ENCODE data around the gene SPEG.
A peak's percentile ranks its signal among the peaks of the same experiment; 100 is the strongest.

The SPEG gene

DNA sequence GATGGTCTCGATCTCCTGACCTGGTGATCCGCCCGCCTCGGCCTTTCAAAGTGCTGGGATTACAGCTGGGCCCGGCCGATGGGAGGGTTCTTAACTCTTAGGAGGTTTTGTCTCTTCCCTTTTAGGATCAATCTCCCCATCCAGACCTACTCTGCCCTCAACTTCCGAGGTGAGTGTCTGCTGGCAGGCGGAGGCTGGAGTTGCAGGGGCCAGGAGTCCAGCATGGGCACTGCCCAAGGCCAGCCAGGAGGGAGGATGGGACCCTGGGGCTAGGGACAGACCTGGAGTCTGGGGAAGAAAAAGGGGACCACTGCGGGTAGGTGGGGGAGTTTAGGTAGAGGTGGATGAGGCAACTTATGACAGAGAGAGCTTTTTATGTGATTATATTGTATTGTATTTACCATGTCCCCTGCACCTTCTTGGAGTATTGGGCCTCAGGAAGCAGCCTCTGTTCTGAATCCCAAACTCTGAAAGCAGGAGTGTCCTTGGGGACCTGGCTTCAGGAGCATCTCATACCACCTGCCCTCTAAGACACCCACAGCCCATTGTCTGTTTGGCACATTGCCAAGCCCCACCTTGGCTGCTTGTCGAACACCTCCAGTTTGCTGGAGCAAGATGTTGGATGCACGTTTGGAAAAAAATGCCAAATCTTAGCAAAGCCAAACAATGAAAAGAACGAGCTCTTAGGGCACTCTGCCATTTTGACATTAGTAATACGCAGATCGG is 10.8 kb upstream of the SPEG start:
- no peak for DNase-seq (ENCODE audit: low read depth, low spot score)

DNA sequence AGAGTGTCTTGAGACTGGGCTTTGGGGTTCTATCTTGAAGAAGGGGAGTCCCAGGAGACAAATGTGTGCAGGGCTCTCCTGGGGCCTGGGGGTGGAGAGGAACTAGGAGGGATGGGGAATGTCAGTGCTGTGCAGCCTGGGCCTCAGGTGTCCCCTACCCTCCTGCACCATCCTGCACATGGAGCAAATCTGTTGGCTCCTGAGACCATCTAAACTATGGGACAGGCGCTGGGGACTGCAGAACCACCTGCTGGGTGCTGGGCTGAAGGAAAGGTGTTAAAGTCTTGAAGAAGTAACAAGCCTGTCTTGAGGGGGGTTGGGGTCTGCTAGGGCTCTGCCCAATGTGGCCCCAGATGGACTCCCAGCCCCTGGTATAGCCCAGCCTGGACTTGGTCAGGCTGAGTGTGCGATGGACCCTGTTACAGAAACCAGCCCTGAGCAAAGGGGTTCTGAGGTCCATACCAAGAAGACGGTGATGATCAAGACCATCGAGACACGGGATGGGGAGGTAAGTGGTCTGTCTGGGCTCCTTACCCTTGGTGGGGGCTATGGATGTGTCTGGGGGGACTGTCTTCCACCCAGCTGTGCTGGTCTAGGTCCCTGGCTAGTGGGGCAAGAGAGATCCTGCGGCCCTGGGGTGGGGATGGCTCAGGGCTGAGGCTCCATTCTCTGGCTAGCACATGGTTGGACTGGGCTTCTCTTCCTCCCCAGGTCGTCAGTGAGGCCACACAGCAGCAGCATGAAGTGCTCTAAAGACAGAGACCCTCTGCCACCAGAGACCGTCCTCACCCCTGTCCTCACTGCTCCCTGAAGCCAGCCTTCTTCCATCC is 9.2 kb upstream of the SPEG start:
- DNase-seq (ENCODE audit: low read depth, low spot score) = no peak

DNA sequence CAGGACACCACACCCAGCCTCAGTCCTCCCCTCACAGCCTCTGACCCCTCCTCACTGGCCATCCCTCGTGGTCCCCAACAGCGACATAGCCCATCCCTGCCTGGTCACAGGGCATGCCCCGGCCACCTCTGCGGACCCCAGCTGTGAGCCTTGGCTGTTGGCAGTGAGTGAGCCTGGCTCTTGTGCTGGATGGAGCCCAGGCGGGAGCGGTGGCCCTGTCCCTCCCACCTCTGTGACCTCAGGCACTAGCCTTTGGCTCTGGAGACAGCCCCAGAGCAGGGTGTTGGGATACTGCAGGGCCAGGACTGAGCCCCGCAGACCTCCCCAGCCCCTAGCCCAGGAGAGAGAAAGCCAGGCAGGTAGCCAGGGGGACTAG is 8.6 kb upstream of the SPEG start:
- DNase-seq (ENCODE audit: low read depth, low spot score) = no peak

DNA sequence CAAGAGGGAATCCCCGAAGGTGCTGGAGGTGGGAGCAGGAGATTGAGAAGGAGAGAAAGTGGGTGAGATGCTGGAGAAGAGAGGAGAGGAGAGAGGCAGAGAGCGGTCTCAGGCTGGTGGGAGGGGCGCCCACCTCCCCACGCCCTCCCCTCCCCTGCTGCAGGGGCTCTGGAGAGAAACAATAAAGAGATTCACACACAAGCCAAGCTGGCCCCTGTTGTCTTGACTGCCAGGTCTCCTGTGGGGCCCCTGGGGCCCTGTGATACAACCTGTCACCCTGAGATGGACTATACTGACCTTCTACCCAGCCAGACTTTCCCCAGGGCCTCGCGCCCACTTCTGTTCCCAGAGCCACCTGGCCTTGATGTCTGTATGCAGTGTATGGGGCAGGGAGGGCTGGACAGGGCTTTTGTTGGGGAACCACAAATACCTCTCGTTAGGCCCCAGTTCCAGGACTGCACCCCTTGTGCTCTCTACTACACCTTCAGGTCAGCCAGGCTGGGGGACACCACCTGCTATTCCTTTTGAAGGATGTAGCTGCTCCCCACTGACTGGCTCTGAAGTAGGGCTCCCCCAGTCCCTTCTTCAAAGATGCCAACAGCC is 8.0 kb upstream of the SPEG start:
- DNase-seq (ENCODE audit: low read depth, low spot score) = no peak

DNA sequence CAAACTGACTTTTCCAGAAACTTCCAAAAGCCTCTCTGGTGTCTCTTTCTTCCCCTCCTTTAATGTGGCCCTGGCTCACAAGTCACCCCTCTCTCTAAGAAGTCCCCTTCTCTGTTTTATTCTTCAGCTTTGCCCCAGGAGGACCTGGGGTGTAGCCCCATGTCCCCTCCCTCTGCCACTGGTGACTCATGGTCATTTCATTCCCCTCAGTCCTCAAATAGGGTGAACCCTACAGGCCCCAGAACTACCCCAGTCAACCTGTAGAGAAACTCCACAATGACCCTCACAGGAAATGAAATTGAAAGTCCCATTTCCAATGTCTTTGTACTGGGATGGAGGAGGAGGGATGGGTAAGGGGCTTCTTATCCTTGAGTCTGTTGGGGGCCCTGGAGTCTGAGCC is 6.2 kb upstream of the SPEG start:
- DNase-seq (ENCODE audit: low read depth, low spot score) = no peak

DNA sequence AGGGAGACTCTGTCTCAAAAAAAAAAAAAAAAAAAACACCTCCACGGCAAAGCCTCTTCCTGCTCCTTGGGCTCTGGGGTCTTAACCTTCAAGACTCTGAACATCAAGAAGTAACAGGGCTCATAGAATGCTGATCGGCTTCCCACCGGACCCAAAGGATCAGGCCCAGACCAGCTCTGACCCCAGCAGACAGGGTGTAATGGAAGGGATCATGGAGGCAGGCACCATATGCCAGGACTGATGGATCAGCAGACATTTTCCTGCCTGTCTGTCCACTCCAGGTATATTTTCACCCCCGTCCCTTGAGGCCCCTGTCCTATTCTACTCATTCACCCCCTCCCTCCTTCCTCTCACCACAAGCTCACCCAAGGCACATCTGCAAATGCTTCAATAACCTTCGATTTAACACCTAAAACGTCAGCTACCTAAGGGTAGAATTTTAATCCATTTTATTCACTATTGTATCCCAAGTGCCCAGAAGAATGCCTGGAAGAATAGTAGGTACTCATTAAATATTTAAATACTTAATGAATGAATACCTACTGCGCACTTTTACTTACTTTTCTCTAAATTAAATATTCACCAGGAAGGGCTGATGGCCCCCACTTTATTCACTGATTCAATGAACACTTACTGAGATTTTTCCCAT is 4.6 kb upstream of the SPEG start:
- DNase-seq (ENCODE audit: low read depth, low spot score) = no peak

DNA sequence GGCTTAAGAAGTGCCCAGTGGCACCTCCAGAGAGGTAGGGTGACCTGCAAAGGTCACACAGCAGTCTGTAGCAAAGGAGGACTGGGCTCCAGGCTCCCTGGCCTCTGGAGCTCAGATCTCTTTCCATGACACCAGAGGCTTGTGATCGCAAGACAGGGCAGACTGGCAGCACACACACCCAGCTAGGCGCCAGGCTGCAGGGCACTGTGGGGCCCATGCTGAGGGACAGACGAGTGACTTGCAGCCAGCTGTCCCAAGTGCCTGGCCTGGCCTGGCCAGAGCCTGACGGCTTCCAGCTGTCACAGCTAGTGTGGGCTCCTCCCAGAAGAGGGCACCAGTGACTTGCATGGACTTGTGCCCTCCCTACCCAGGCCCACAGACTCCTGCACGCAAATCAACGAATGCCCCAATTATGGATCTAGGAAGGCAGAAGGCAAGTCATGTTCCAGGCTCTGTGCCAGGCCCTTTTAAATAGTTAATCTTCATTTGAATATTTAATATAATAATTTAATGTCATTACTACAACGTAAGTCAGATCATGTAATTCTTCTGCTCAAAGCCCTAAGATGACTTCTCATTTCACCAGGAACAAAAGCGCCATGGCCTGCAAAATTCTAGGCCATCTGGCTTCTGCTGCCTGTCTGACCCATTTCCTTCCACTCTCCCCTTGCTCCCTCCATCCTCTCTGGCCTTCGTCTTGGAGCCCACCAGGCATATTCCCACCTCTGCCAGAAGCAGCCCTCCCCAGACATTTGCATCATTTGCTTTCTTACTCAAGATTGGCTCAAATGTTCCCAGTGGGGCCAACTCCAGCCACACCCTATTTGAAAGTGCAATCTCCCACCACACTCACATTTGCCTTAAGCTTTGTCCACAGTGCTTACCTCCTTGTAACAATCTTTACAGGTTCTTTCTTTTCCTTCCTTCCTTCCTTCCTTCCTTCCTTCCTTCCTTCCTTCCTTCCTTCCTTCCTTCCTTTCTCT is 3.7 kb upstream of the SPEG start:
- peak; percentile 72 for DNase-seq (ENCODE audit: low read depth, low spot score)

DNA sequence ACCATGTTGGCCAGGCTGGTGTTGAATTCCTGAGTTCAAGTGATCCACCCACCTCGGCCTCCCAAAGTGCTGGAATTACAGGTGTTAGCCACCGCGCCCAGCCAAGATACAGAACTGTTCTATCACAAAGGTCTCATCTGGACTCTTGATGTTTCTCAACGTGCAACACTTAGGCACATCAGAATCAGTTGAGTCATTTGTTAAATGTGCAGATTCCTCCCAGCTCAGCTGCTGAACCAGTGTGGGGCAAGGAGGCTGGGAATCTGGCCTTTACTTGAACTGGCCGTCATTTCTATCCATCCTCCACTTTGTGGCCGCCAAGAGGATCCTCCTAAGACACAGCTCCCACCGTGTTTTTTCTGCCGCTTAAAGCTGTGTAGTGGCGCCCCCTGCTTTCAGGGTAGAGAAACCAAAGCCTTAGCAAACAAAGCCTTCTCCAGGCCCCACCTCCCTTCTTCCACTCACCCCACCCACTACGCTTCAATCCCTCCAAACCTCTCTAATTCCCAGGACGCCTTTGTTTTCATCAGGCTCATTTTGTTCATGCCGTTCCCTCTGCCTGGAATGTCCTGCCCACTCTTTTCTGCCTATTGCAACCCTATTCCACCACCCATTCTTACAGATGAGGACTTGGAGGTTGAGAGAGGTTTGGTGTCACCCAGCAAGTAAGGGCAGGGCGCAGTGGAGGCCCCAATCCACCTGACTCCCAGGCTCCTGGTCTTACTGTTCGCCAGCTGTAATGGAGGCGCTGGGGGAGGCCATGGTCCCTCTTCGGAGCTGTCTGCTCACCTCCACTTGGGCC is 776 bp upstream of the SPEG start:
- DNase-seq (ENCODE audit: low read depth, low spot score) = no peak

DNA sequence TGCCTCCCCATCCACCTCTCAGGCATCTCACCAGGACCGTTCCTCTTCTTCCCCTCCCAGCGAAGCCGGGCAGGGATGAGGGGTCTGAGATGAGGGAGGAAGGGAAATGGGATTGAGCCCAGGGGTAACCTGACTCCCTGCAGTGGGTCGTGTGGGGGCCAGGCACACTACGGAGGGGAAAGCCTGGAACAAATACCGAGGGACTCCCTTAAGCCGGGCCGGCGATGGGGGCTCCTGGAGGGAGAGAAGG is 250 bp upstream of the SPEG start:
- no peak for DNase-seq (ENCODE audit: low read depth, low spot score)

DNA sequence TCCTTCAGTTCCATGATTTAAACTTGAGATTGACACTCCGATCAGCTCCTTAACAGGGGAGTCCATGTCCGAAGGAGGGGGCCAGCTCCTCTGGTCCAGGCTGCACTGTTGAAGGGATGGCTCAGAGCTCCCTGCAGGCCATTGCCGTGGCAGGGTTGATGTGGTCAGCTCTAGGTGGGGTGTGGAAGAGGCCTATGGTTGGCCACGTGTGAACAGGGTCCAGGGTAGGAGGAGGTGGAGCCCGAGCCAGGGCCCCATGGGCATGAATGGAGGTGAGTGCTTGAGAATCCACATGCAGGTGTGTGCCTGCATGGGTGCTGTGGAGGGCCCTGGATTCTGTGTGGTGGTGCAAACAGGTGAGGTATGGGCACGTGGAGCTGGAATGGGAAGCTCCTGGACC is 1.1 kb downstream of the SPEG start:
- no peak for DNase-seq (ENCODE audit: low read depth, low spot score)

DNA sequence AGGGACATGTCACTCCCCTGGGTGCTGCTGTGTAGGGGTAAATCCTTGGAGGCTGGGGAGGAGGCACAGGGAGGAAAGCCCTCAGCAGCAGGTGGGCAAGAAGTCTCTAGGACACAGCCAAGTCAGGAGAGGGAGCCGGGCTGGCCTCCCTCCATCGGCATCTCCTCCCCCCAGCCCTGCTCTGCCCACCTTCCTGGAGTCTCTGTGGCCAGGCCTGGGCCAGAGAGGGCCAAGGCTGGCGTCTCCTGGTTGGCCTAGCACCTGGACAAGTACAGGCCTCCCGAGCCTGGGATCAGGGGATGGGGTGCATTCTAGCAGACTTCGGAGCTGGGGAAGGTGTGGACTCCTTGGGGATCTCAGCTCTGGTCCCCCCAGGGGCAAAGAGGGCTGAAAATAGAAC is 1.8 kb downstream of the SPEG start:
- DNase-seq (ENCODE audit: low read depth, low spot score) = no peak

DNA sequence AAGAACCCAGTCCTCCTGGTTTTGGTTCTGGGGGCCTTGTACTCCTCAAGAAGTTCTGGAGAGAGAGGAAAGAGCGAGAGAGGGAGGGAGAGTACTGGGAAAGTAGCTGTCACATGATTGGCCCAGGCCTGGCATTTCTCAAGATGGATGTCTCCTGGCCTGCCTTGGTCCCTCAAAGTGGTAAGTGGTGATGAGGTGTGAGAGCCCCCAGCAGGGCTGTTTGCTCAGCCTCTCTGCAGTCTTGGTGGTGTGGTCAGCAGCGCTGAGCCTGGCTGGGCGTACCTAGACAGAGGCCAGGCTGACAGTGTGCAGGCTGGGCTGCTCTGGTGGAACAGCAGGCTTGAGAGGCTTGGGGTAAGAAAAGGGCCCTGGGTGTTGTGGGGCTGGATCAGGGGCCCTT is 2.5 kb downstream of the SPEG start:
- DNase-seq (ENCODE audit: low read depth, low spot score) = no peak

DNA sequence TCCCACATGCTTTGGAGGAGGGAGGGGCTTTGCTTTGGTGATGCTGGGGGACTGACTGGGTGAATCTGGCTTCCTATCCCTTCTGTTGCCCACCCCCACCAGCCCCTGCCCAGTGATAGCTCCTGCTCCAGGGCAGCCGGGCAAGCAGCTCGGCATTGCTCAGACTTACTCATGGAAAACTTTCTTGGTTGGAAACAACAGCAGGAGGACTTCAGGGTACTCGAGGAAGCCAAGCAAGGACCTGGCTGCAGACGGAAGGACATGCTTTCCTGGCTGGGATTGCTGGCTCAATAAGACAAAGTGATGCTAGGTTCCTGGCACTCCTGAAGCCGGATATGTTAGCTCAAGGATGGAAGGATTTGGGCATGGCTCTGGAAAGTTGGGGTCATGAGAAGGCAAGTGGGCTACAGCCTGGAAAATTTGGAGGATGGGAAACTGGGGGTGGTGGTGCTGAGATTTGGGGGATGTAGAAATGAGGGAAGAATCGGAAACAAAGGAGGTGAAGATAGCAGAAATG is 3.1 kb downstream of the SPEG start:
- DNase-seq (ENCODE audit: low read depth, low spot score) = no peak

DNA sequence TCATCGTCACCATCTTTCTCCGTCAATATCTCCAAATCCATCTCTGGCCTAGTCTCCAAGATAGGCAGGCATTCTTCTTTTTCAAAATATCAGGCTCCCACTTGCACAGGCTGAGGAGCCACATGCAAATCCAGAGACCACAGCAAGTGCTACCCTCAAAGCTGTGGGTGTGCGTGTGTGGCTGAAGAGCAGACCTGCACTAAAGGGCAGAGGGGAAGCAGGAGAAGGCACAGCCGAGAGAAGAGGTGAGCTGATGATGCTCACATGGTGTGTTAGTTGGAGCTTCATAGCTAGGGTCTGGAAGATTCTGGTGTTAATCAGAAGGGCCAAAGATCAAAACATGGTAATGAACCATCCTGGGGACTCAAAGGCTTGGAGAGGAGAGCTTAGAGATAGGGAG is 3.8 kb downstream of the SPEG start:
- DNase-seq (ENCODE audit: low read depth, low spot score) = no peak

DNA sequence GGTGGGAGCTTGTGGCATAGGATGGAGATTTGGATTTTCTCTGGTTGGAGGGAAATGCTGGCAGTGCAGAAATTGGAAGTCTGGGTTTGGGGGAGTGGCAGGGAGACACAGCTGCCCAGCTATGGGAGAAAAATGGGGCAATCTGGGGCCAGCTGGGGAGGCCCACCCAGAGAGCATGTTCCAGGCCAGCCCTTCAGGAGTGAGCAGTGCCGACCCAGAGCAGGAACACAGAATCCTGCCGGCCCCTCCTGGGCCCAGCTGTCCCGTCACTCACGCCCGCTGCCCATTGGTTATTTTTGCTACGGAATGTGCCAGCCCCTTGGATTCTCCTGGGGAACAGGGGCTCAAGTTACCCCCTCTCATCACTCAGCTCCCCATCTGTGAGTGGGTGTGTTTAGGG is 4.9 kb downstream of the SPEG start:
- no peak for DNase-seq (ENCODE audit: low read depth, low spot score)

DNA sequence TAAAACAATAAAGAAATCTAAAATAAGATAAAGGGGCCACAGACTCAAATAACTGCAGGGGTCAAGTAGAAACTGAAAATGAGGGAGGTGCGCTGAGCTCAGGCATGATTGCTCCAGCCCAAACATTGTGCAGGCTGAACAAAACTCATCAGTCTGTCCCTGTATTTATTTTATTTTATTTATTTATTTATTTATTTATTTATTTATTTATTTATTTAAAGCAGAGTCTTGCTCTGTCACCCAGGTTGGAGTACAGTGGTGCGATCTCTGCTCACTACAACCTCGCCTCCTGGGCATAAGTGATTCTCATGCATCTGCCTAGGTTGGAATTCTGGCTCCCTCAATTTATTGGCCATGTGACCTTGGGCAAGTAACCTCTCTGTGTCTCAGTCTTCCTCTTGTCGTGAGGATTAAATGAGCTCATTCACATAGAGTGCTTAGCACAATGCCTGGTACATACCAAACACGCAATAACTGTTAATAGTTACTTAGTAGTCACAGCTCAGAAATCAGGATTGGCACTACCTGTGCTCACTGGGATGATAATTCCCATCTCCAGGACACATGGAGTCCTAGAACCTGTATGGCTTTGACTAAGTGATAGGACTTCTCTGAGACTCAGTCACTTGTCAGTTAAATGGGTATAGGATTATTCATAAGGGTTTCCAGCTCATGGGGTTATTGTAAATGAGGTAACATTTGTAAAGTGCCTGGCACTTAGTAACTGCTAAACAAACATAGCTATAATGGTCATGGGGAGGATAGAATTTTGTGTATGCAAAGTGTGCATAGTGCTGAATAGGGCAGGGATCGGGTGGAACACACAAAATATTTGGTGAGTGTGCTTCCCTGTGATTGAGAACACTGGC is 6.0 kb downstream of the SPEG start:
- no peak for DNase-seq (ENCODE audit: low read depth, low spot score)

DNA sequence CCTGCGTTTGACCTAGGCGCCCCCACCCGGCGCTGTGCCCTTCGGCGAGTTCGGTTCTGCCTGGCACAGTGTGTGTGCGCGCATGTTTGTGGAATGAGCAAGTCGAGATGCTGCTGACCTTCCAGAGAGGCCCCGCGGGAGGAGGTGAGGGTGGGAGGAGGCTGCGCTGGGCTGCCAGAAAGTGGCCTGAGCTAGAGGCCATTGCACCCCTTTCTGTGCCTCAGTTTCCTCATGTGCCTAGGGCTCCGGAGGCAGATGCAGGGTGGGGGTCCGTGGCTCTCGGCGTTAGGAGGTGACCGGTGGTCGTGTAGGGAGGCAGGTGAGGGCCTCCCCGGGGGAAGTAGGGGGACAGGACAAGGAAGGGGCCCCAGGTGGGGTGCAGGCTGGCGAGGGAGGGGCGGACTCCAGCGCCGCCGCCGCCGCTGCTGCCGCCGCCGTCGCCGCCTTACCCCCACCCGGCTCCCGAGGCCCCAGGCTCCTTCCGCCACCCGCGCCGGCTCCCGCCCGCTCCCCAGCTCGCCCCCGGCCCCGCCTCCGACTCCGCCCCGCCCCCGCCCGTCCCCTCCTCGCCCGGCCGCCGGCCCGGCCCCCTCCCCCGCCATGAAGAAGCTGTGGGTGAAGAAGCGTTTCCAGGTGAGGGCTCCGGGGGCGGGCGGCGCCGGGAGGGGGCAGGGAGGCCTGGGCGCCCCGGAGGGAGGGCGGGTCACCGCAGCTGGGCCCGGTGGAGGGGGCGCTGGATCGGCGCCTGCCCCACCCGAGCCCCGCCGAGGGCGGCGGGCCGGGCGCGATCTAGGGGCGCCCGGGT is 7.0 kb downstream of the SPEG start:
- DNase-seq (ENCODE audit: low read depth, low spot score) = peak; percentile 76

DNA sequence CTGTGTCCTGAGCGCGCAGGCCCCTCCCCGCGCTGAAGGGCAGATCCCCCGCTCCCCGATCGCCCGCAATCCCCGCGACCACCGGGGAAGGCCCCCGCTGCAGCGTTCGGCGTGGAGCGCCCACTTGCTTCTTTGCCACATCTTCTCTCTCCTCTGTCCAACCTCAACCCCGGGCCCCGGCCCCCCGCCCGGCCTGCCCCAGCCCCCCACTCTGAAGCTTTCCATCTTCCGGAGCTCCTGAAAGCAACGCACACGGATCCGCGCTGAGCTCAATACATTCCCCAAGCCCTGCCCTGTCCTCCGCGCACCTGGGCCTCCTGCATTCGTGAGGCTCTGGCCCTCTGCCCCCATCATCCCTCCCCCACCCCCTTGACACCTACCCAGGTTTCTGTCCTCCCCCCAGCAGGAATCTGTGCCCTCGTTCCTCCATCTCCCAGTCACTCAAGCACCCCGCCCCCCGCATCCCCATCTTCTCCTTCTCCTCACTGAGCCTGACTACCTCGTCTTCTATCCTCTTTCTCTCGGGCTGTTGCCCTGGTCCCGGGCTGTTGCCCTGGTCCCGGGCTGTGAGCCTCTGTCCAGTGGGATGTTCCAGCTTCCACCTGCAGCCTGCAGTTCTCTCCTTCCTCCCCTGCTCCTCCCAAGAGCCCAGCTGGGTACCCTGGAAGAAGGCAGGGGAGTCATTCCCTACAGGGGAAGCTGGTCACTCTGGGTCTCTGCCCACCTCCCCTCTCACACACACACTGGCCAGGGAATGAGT is 7.8 kb downstream of the SPEG start:
- DNase-seq (ENCODE audit: low read depth, low spot score) = no peak

Measured in astrocyte of the hippocampus (primary cell).